SK-N-MC (cell line): ENCODE measurements around the gene CNMD.
"Not testable (repeated sequence)": the region's sequence is repeated elsewhere in the genome, so short reads cannot be mapped to it uniquely, and the experiment has no call there.

Source experiments
- DNase-seq: peaks from one replicate; pipeline ENCODE4 v3.0.0-alpha.2; 2011; ENCODE audit warnings: low read depth, low spot score
- H3K27ac ChIP-seq: fragments of 200-600 bp; sonication (generic); 2 replicates; pipeline ENCODE4 v1.5.1; 2016; ENCODE audit warnings: mixed run types
- H3K36me3 ChIP-seq: fragments of 200-600 bp; sonication (generic); 2 replicates; pipeline ENCODE4 v1.6.1; 2017; ENCODE audit warnings: antibody characterized with exemption, low read length, mixed read lengths; ENCODE audit not compliant: insufficient read depth
- H3K4me3 ChIP-seq: fragments of 200-600 bp; sonication (generic); 2 replicates; pipeline ENCODE4 v1.5.1; 2016
- H3K9ac ChIP-seq: fragments of 200-600 bp; sonication (generic); 2 replicates; pipeline ENCODE4 v1.8.0; 2017; ENCODE audit warnings: mixed run types, mixed read lengths; ENCODE audit not compliant: insufficient read length
- H3K9me3 ChIP-seq: fragments of 200-600 bp; sonication (generic); 2 replicates; pipeline ENCODE4 v1.6.1; 2017; ENCODE audit warnings: low read depth, mild to moderate bottlenecking, antibody characterized with exemption, low read length, moderate library complexity, mixed read lengths
- EZH2 ChIP-seq: fragments of 200-600 bp; sonication (generic); IDR thresholded peaks from one replicate; pipeline ENCODE4 v1.6.1; 2017; ENCODE audit warnings: antibody characterized with exemption
- FOXP2 ChIP-seq: optimal IDR thresholded peaks from 2 replicates; pipeline ENCODE3; 2011; ENCODE audit warnings: mild to moderate bottlenecking, moderate library complexity; ENCODE audit not compliant: insufficient read depth; ENCODE audit errors: extremely low read length, control extremely low read depth
- POLR2AphosphoS5 ChIP-seq: IDR thresholded peaks from 2 replicates; pipeline ENCODE4 v1.6.1; 2012; ENCODE audit warnings: mild to moderate bottlenecking, low read depth, low read length, borderline replicate concordance

The CNMD gene

DNA sequence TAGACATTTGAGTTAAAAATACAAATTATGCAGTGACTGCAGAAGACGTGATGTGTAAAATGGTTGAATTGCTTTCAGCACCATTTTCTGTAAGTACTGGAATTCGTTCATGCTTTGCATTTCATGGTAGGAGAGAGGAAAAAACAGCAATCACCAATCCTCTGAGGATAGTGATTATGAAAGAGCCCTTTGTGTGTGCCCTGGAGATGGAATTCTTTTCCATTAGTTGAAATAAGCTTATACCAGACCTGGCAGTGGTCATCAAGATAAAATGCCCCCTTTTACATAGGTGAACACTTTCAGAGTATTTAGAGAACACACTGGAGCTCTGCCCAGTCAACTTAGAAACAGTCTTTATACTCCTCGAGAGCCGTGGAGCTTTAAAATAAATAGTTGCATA lies 1.7 kb downstream of the CNMD start:
- H3K27ac ChIP-seq, result no peak overlapping the region
- no peak for DNase-seq
- no peak overlapping the region for H3K9ac ChIP-seq
- no peaks in the 10 kb centered on the region for H3K36me3 ChIP-seq
- H3K9me3 ChIP-seq, result no peaks in the 10 kb centered on the region
- TF ChIP-seq EZH2 (no peak), FOXP2 (no peak), POLR2AphosphoS5 (no peak)
- H3K4me3 ChIP-seq, result no peak overlapping the region

DNA sequence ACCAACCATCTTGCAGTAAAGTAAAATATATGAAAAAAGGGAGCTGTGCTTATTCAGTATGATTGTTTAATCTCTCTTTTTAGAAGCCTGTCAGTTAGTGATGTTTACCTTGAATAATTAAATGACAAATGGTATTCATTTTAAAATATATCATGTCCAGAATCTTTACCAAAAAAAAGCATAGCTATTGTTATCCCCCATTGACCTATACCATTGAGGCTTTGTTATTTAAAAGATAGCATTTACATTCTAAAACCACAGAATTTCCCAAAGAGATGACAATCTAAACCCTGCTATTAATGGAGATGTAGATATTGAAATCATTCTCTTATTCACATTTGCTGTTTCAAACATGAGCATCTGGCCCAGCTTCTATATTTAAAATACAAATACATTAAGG lies 2.2 kb downstream of the CNMD start:
- no peak overlapping the region for H3K9ac ChIP-seq
- H3K27ac ChIP-seq, result no peak overlapping the region
- no peaks in the 10 kb centered on the region for H3K36me3 ChIP-seq
- no peak overlapping the region for H3K4me3 ChIP-seq
- DNase-seq, result no peak
- TF ChIP-seq FOXP2 (no peak), POLR2AphosphoS5 (no peak), EZH2 (no peak)
- no peaks in the 10 kb centered on the region for H3K9me3 ChIP-seq

DNA sequence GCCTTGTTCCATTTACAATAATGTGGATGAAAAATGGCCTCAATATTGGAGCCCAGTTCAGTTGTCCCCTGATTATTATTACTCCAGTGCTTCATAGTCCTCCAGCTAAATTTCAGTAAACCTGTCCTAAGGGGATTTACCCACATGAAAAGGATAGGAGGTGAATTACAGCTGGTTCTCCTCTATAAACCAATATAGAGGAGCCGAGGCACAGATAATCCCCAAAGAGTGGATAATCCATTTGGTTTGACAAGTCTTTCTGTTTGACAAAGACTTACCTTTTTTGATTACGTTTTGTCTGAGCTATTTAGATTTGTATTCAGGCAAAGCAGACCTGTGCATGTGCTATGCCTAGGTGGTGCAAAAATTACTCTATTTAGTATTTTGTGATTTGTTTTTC lies 2.7 kb downstream of the CNMD start:
- DNase-seq, result no peak
- no peaks in the 10 kb centered on the region for H3K36me3 ChIP-seq
- H3K27ac ChIP-seq, result no peak overlapping the region
- TF ChIP-seq POLR2AphosphoS5 (no peak), EZH2 (no peak), FOXP2 (no peak)
- no peak overlapping the region for H3K4me3 ChIP-seq
- H3K9me3 ChIP-seq, result no peaks in the 10 kb centered on the region
- H3K9ac ChIP-seq, result no peak overlapping the region

DNA sequence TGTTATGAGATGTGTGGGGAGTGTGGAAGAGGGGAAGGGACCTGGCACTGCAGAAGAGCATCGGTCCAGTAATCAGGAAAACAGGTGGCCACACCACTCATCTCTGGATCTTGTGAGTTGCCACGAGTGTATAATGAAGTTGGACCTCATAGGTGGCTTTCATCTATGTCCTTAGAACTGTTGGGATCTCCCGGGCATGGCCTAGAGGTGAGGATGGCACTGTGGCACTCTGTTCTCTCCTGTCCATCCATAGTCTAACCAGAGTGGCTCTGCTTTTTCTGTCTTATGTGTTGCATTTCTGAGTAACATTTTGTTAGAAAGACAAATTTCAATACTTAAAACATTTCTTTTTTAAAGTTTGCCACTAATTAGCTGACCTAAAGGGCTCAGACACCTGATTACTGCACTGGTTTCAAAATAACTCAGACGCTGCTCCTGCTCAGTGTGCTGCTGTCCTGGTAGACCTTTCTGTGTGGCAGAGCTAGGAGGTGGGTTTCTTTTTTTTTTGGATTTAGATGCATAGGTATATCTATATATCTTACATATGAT lies 5.5 kb downstream of the CNMD start:
- no peak for DNase-seq
- H3K9me3 ChIP-seq, result no peaks in the 10 kb centered on the region
- no peak overlapping the region for H3K9ac ChIP-seq
- H3K36me3 ChIP-seq, result no peaks in the 10 kb centered on the region
- TF ChIP-seq FOXP2 (no peak), POLR2AphosphoS5 (no peak), EZH2 (no peak)
- H3K27ac ChIP-seq, result no peak overlapping the region
- H3K4me3 ChIP-seq, result no peak overlapping the region

GRCh38 chr13:52726258-52726657 lies 13.4 kb downstream of the CNMD start:
- no peaks in the 10 kb centered on the region for H3K36me3 ChIP-seq

GRCh38 chr13:52725302-52725701 lies 14.3 kb downstream of the CNMD start:
- TF ChIP-seq POLR2AphosphoS5, result no peak
- TF ChIP-seq FOXP2, result no peak
- TF ChIP-seq EZH2, result no peak
- no peak overlapping the region for H3K27ac ChIP-seq

More at GRCh38 chr13:52726258-52726657, 13.4 kb downstream of the CNMD start:
- TF ChIP-seq POLR2AphosphoS5 (no peak), EZH2 (no peak), FOXP2 (no peak)
- no peak overlapping the region for H3K27ac ChIP-seq
- no peak overlapping the region for H3K4me3 ChIP-seq
- no peak for DNase-seq
- no peaks in the 10 kb centered on the region for H3K9me3 ChIP-seq
- H3K9ac ChIP-seq, result no peak overlapping the region

GRCh38 chr13:52723181-52723580 lies 16.4 kb downstream of the CNMD start:
- DNase-seq, result no peak
- Histone ChIP-seq H3K9ac (no peak overlapping the region), H3K4me3 (no peak overlapping the region), H3K9me3 (no peaks in the 10 kb centered on the region), H3K36me3 (no peaks in the 10 kb centered on the region), H3K27ac (no peak overlapping the region)
- no peak for TF ChIP-seq FOXP2
- no peak for TF ChIP-seq EZH2
- TF ChIP-seq POLR2AphosphoS5, result no peak

More at GRCh38 chr13:52725302-52725701, 14.3 kb downstream of the CNMD start:
- H3K36me3 ChIP-seq, result no peaks in the 10 kb centered on the region
- no peak overlapping the region for H3K4me3 ChIP-seq
- H3K9me3 ChIP-seq, result no peaks in the 10 kb centered on the region
- no peak for DNase-seq
- H3K9ac ChIP-seq, result no peak overlapping the region

DNA sequence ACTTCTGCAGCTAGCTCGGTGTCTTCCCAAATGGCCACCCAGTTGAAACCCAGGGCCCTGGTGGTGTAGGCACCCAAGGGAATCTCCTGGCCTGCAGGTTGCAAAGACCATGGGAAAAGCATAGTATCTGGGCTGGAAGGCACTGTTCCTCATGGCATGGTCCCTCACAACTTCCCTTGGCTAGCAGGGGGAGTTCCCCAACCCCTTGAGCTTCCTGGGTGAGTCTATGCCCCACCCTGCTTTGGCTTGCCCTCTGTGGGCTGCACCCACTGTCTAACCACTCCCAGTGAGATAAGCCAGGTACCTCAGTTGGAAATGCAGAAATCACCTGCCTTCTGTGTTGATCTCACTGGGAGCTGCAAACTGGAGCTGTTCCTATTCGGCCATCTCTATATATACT lies 18.3 kb downstream of the CNMD start:
- H3K9ac ChIP-seq, H3K36me3 ChIP-seq, H3K27ac ChIP-seq, H3K4me3 ChIP-seq, H3K9me3 ChIP-seq, DNase-seq: not testable (repeated sequence)

DNA sequence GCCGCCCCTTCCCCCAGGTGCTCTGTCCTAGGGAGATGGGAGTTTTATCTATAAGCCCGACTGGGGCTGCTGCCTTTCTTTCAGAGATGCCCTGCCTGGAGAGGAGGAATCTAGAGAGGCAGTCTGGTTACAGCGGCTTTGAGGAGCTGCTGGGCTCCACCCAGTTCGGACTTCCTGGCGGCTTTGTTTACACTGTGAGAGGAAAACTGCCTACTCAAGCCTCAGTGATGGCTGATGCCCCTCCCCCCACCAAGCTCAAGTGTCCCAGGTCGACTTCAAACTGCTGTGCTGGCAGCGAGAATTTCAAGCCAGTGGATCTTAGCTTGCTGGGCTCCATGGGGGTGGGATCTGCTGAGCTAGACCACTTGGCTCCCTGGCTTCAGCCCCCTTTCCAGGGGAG lies 18.7 kb downstream of the CNMD start:
- H3K9me3 ChIP-seq, H3K9ac ChIP-seq, H3K27ac ChIP-seq, H3K4me3 ChIP-seq, H3K36me3 ChIP-seq, DNase-seq: not testable (repeated sequence)
